HepG2 (cell line): ENCODE measurements around the gene LCAT. TPM values are rescaled to one million over a fixed set of nuclear protein-coding genes. Genes with fewer than 3 reads are reported as not detected.

Experiments
- ATAC-seq: fragments of 200-7000 bp; cut with Tn5 transposase; 3 replicates; pipeline ENCODE4 v1.9.1; 2020; ENCODE audit warnings: mild to moderate bottlenecking, moderate library complexity
- BruUV-seq: library from RNA; stranded (reverse); fragments of 400-500 nt; replicated peaks from 2 replicates; lab custom pipeline; 2021; lab: Mats Ljungman, UMichigan
- CTCF ChIA-PET: fragments of 300-600 bp; formaldehyde crosslinking; extraction: SDS; loops from one replicate; lab custom pipeline; 2021; ENCODE audit warnings: low total read pairs, inconsistent platforms, low intra/inter-chr PET ratio; lab: Yijun Ruan, JAX
- POLR2A ChIA-PET: fragments of 350-600 bp; sonication (Branson Sonifier 250); formaldehyde crosslinking; loops from one replicate; lab custom pipeline; 2020; ENCODE audit warnings: antibody characterized with exemption, inconsistent platforms; lab: Yijun Ruan, JAX
- DNase-seq: peaks from one replicate; pipeline ENCODE4 v3.0.0-alpha.2; 2015; ENCODE audit warnings: low spot score
- FAIRE-seq: peaks from 3 replicates; lab custom pipeline; 2011; peaks lifted over from hg19 to GRCh38; lab: Jason Lieb, UNC
- H2AFZ ChIP-seq: one replicate; pipeline ENCODE4 v1.6.1; 2011; ENCODE audit warnings: low read length, inconsistent platforms
- H3K27ac ChIP-seq: fragments of 300-600 bp; 3 replicates; pipeline ENCODE4 v1.8.0; 2011; ENCODE audit warnings: mixed run types, mild to moderate bottlenecking, mixed read lengths, low read length, inconsistent platforms; ENCODE audit not compliant: insufficient read depth; ENCODE audit errors: extremely low read length
- H3K27me3 ChIP-seq, 2 experiments: fragments of 200-600 bp in 1 of 2; 2 replicates in 1 of 2; 3 replicates in 1 of 2; pipeline versions ENCODE4 v1.6.0 to v1.8.0; 2011; ENCODE audit warnings: low read length in 2 of 2, mild to moderate bottlenecking in 2 of 2, moderate library complexity in 2 of 2, inconsistent platforms in 1 of 2; ENCODE audit not compliant: insufficient read depth in 2 of 2, control insufficient read depth in 1 of 2
- H3K36me3 ChIP-seq, 2 experiments: fragments of 200-600 bp in 1 of 2; replicated peaks in 1 of 2; 2 replicates in 1 of 2; 3 replicates in 1 of 2; pipeline versions ENCODE4 v1.5.1 to v1.8.0; 2011; ENCODE audit warnings: low read length in 2 of 2, inconsistent platforms in 1 of 2; ENCODE audit not compliant: insufficient read depth in 2 of 2, control insufficient read depth in 1 of 2
- H3K4me1 ChIP-seq: 2 replicates; pipeline ENCODE4 v1.5.1; 2012; ENCODE audit warnings: low read length, inconsistent platforms; ENCODE audit not compliant: insufficient read depth
- H3K4me2 ChIP-seq: 2 replicates; pipeline ENCODE4 v1.6.0; 2011; ENCODE audit warnings: low read depth, low read length, inconsistent platforms
- H3K4me3 ChIP-seq, 3 experiments: fragments of 200-600 bp in 1 of 3; sonication (generic), shearing (Covaris generic) in 1 of 3; replicated peaks in 1 of 3; 2 replicates each; pipeline ENCODE4 v1.5.1; 2011 to 2016; ENCODE audit warnings: low read length in 3 of 3, inconsistent platforms in 2 of 3, low read depth in 2 of 3, mild to moderate bottlenecking in 2 of 3, control low read depth in 1 of 3, mixed read lengths in 1 of 3; ENCODE audit not compliant: insufficient read depth in 1 of 3
- H3K79me2 ChIP-seq: one replicate; pipeline ENCODE4 v1.6.1; 2011; ENCODE audit warnings: low read length, inconsistent platforms; ENCODE audit not compliant: insufficient read depth
- H3K9ac ChIP-seq: 2 replicates; pipeline ENCODE4 v1.6.0; 2011; ENCODE audit warnings: mild to moderate bottlenecking, low read depth, low read length, inconsistent platforms; ENCODE audit not compliant: insufficient read depth
- H3K9me3 ChIP-seq: 2 replicates; pipeline ENCODE4 v1.5.1; 2012; ENCODE audit warnings: mild to moderate bottlenecking, low read length
- H4K20me1 ChIP-seq: 2 replicates; pipeline ENCODE4 v1.6.0; 2011; ENCODE audit warnings: inconsistent platforms, mild to moderate bottlenecking, low read length, moderate library complexity; ENCODE audit not compliant: insufficient read depth
- FOXM1 ChIP-seq: sonication (generic); formaldehyde crosslinking; IDR thresholded peaks from 2 replicates; pipeline ENCODE4 v1.5.0; 2020; ENCODE audit warnings: missing genetic modification reagents
- HOXA3 ChIP-seq: sonication (generic); formaldehyde crosslinking; IDR thresholded peaks from 2 replicates; pipeline ENCODE4 v1.5.0; 2020; ENCODE audit warnings: missing genetic modification reagents
- MBD4 ChIP-seq: IDR thresholded peaks from 2 replicates; pipeline ENCODE4 v1.6.1; 2012; ENCODE audit warnings: low read length, inconsistent platforms, borderline replicate concordance
- ZNF235 ChIP-seq: sonication (generic); formaldehyde crosslinking; IDR thresholded peaks from 2 replicates; pipeline ENCODE4 v1.8.1; 2023; ENCODE audit warnings: mild to moderate bottlenecking, missing genetic modification reagents, borderline replicate concordance
- ZNF768 ChIP-seq: sonication (generic); formaldehyde crosslinking; IDR thresholded peaks from 2 replicates; pipeline ENCODE4 v1.4.0; 2020; ENCODE audit warnings: missing genetic modification reagents
- WGBS: methylation state at CpG from one replicate; pipeline ENCODE4 v1.1.6; 2017; ENCODE audit warnings: low lambda C conversion rate; 5-methylcytosine and 5-hydroxymethylcytosine counted together
- in situ Hi-C: cut with HindIII; loops from 2 replicates; pipeline ENCODE4 v1.10.0; 2017; ENCODE audit warnings: low pct_unique_long_range_greater_than_20kb; ENCODE audit not compliant: extremely low pct_ligation_motif_present
- intact Hi-C: fragments of 100-400 bp; cut with micrococcal nuclease; formaldehyde crosslinking; loops from one replicate; pipeline ENCODE4 v1.10.0; 2022; ENCODE audit not compliant: unreplicated experiment
- polyA plus RNA-seq, 8 experiments: library from polyadenylated mRNA; depleted of rRNA in 3 of 8; stranded (reverse) in 7 of 8; unstranded in 1 of 8; fragments of >200 nt; fragmentation: Illumina TruSeq in 4 of 8; extraction: Trizol in 4 of 8; gene quantifications; 2 replicates each; pipeline versions ENCODE4 v1.2.1 to v1.2.3, GENCODE V29; 2011 to 2016; ENCODE audit warnings: low read depth in 4 of 8, missing spikeins in 1 of 8, mixed read lengths in 1 of 8; ENCODE audit not compliant: insufficient read depth in 1 of 8
- total RNA-seq, 5 experiments: library from RNA; depleted of rRNA; stranded (reverse); fragments of >200 nt; fragmentation: Illumina TruSeq; extraction: Trizol; gene quantifications; 2 replicates each; pipeline ENCODE4 v1.2.3, GENCODE V29; 2016; ENCODE audit warnings: low read depth in 1 of 5
- TF ChIP-seq, protein P1 (sequence below): sonication (generic); formaldehyde crosslinking; IDR thresholded peaks from 2 replicates; pipeline ENCODE4 v1.4.0; 2020; ENCODE audit warnings: missing genetic modification reagents

The LCAT gene
- total and polyA plus RNA-seq, 2 of the 13 experiments (the other 11 are each of a cell fraction or from before 2014, with no cell fraction given), result 36.1 to 38.9 TPM

DNA sequence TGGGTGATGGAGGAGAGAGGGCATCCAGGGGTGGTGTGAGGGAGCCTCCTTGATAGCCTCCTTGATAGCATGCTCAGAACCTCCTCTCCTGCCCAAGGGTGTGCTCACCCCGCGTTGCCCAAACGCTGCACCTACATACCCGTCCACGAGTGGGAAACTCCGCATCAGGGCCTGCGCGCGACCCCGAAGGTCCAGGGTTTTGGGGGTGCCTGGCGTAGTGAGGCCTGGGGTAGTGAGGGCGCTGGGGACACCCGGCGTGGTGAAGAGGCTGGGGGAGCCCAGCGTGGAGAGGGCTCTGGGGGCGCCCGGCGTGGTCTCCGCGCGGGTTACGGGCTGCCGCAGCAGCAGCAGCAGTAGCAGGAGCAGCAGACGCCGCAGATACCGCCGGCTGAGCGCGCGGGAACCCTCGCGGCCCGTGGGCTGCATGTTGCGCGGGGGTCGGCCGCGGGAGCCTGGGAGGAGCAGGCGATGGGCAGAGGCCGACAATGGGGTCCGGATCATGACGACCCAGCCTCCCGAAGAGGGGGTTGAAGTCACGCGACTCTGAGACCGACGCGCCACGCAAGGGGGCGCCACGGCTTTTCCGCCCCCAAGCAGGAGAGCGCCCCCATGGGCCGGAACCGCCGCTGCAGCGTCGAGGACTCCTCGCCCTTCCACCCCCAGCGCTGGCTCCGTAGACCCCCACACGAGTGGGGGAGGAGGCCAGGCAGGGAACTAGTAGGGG lies 36.2 kb upstream of the LCAT start, which contains the start of gene DPEP3:
TSS of gene DPEP3 (minus strand) at position 545 of the 724 bp plus-strand sequence. CDS start at position 426, 119 bp downstream.
- H3K9ac ChIP-seq, result no peak within 1 kb of the TSS
- TF ChIP-seq ZNF768 (CRISPR knock-in tag), result peak; percentile 14; the same call in 1 of the 2 replicates
- no peak for TF ChIP-seq MBD4
- TF ChIP-seq, protein P1, sequence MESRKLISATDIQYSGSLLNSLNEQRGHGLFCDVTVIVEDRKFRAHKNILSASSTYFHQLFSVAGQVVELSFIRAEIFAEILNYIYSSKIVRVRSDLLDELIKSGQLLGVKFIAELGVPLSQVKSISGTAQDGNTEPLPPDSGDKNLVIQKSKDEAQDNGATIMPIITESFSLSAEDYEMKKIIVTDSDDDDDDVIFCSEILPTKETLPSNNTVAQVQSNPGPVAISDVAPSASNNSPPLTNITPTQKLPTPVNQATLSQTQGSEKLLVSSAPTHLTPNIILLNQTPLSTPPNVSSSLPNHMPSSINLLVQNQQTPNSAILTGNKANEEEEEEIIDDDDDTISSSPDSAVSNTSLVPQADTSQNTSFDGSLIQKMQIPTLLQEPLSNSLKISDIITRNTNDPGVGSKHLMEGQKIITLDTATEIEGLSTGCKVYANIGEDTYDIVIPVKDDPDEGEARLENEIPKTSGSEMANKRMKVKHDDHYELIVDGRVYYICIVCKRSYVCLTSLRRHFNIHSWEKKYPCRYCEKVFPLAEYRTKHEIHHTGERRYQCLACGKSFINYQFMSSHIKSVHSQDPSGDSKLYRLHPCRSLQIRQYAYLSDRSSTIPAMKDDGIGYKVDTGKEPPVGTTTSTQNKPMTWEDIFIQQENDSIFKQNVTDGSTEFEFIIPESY (CRISPR knock-in tag), result peak; percentile 60; the same call in 1 of the 2 replicates
- peak; percentile 26; the same call in 1 of the 2 replicates for TF ChIP-seq HOXA3
- no peak for TF ChIP-seq ZNF235
- TF ChIP-seq FOXM1 (CRISPR knock-in tag), result no peak
- H2AFZ ChIP-seq, result no peak within 1 kb of the TSS
- no peak within 1 kb of the TSS for H3K27ac ChIP-seq
- in situ Hi-C loops, result no loop called here
- no peaks in the 10 kb centered on the region for H3K9me3 ChIP-seq
- FAIRE-seq (no peak), DNase-seq (no peak), ATAC-seq (no peak)
- 90% methylated on average over 62 of the region's 62 CpGs for WGBS
- H3K4me3 ChIP-seq, result no peak within 1 kb of the TSS
- ChIA-PET CTCF (no interaction called here), POLR2A (interaction anchor here (0.8 to 3.8 kb wide), 2 partner anchors 14 to 99 kb away, joined by 3 to 17 read pairs; no protein-coding TSS in a partner anchor)
- H3K36me3 ChIP-seq, result no peaks in the 10 kb centered on the region
- no peaks in the 10 kb centered on the region for H4K20me1 ChIP-seq
- no peak within 1 kb of the TSS for H3K4me2 ChIP-seq
- BruUV-seq, result no TSS peak
- H3K4me1 ChIP-seq, result peaks cover 54% of the 10 kb centered on the region
- intact Hi-C loops, result no loop called here
- no peaks in the 10 kb centered on the region for H3K79me2 ChIP-seq
- peaks cover 5 to 34% of the 10 kb centered on the region in 2 experiments; a peak in 4 of 5 replicates for H3K27me3 ChIP-seq
